Sciatic nerve (tissue), 2 donors: Measurements from ENCODE around the gene DPM3. TPM values are rescaled to one million over a fixed set of nuclear protein-coding genes. Genes with fewer than 3 reads are reported as not detected.

Experiments
- ATAC-seq: fragments of 200-7000 bp; cut with Tn5 transposase; one replicate; pipeline ENCODE4 v1.9.1; 2020; ENCODE audit warnings: mild to moderate bottlenecking, moderate library complexity
- DNase-seq: peaks from one replicate; pipeline ENCODE4 v3.0.0-alpha.2; 2020; ENCODE audit warnings: low spot score
- intact Hi-C: fragments of 100-400 bp; cut with DNase I; formaldehyde crosslinking; loops from one replicate; pipeline ENCODE4 v1.14.2; 2022
- total RNA-seq: library from RNA; stranded (reverse); fragmentation: NEBNext Ultra II Directional; extraction: Animal tissue kit (Norgen Biotek cat#: 25700); gene quantifications from one replicate; pipeline ENCODE4 v1.2.1, GENCODE V29; 2021
- donor health status: DM: no; HTN: no; CAD: no.
- donor health status: DM: no; HTN: no; CAD: no.

Gene DPM3
- total RNA-seq, 1 donor from 2014 or later, result 75.3 TPM

GRCh38 chr1:155113450-155113980 is 26.8 kb downstream of the DPM3 start:
- no peak for ATAC-seq
- intact Hi-C loops, result no loop called here

GRCh38 chr1:155110826-155111225 is 29.5 kb downstream of the DPM3 start:
- DNase-seq (no peak), ATAC-seq (no peak)
- intact Hi-C loops, result no loop called here

More at GRCh38 chr1:155113450-155113980, 26.8 kb downstream of the DPM3 start:
- DNase-seq, result no peak

DNA sequence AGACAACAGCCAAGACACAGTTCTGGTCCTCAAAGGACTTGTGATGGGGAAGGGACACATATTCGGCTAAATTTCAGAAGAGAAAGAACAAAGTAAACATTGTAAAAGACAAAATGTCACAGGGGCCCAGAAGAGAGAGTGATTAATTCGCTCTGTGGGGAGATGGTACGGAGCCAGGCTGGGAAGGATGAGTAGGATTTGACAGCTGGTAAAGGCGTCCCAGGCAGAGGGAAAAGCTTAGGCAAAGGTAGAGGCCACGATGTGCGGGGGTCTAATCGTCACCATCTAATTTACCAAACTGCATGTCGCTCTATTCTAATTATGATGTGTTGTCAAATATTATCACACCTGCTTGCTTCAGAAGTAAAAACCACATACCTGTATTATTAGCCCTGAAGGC is 29.9 kb downstream of the DPM3 start:
- DNase-seq, result no peak
- ATAC-seq, result no peak
- intact Hi-C loops, result no loop called here

DNA sequence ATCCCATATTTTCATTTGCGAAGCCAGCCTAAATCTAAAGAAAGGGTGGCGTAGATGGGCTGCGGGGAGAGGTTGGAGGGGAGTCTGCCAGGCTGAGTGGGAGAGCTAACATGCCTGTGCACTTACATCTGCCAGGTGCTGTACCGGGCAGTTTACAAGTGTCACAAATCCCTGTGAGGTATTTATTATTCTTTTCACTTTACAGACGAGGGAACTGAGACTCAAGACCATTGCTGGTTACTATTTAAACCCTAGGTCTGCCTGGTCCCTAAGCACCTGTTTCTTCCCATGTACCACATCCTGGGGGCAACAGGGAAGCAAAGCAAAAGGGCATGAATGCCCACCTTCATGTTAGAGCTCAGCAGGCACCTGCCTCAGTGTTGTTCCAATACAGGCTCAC is 32.0 kb downstream of the DPM3 start:
- DNase-seq (no peak), ATAC-seq (no peak)
- intact Hi-C loops, result no loop called here

GRCh38 chr1:155107309-155108264 is 32.7 kb downstream of the DPM3 start:
- DNase-seq (no peak), ATAC-seq (no peak)
- intact Hi-C loops, result no loop called here

- intact Hi-C loops, result no loop called here
- DNase-seq (no peak), ATAC-seq (no peak)
Measured at GRCh38 chr1:155106862-155107261, 33.5 kb downstream of the DPM3 start.

DNA sequence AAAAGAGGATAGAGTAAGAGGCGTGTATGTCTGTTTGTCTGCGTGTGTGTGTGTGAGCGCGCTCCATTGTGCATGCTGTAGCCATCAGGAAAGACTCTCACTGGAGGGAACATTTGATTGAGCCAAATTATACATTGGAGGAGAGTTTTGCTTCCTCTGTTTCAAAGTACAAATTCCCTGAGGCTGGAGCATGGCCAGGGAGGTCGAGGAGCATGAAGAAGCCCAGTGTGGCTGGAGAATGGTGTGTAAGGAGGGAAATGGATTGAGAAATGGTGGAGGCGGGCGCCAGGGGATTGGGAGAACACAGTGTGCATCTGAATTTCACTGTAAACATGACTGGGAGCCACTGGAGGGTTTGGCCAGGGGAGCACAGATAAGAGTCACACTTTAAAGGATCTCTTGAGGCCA is 34.7 kb downstream of the DPM3 start:
- DNase-seq, result no peak
- intact Hi-C loops, result no loop called here
- peak; percentile 85 for ATAC-seq

- intact Hi-C loops, result no loop called here
- no peak for DNase-seq
- no peak for ATAC-seq
Measured at GRCh38 chr1:155104605-155105534, 35.5 kb downstream of the DPM3 start.

GRCh38 chr1:155103325-155103724 is 37.0 kb downstream of the DPM3 start:
- intact Hi-C loops, result no loop called here
- DNase-seq, result no peak
- no peak for ATAC-seq

GRCh38 chr1:155099331-155099730 is 41.0 kb downstream of the DPM3 start:
- ATAC-seq, result no peak
- DNase-seq, result no peak
- intact Hi-C loops, result no loop called here

DNA sequence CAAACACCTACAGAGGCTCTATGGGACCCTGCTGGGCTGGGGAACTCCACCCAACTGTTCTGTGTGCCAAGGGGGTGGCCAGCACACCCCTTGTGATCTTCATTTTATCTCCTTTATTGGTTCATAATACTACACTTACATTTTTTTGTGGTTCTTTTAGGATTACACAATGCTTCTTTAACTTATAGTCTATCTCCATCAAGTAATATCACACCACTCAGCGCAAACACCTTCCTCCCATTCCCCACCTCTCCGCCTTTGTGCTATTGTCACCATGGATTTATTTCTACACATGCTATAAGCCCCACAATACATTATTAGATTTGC is 45.7 kb downstream of the DPM3 start:
- DNase-seq (no peak), ATAC-seq (no peak)
- intact Hi-C loops, result loop anchor here (5.0 kb wide), 1 partner anchor 73 kb away; no protein-coding TSS in a partner anchor

DNA sequence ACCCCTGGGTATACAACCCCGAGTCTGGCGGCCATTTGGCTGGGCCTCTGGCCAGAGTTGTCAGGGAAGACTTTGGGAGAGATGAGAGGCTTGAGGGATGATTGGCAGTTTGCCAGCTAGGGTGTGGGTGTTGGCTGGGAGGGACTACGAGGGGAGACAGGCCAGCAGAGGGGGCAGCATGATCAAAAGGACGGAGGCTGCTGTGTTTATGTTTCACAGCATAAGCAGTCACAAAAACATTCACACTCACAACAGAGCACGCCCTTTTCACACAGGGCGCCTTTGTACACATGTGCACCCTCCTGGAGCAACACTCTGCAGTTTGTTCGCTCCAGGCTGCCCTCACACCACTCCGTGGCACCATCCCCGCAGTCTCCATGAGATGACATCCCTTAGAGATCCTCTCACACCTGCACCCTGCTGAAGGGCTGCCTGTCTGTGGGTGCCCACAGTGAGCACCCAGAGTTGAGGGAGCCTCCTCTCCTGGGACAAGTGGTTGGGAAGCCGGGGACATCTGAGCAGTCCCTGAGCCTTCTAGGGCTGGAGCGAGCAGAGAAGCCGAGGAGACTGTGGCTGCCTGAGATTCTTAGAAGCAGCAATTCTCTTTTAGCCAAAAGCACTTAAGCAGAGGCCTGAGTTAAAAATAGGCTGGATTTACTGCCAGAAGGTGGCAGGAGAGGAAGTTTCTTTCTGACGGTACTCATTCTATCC is 46.3 kb downstream of the DPM3 start:
- DNase-seq, result no peak
- intact Hi-C loops, result loop anchor here (5.0 kb wide), 1 partner anchor 73 kb away; no protein-coding TSS in a partner anchor
- peak; percentile 70 for ATAC-seq

- ATAC-seq, result no peak
- no peak for DNase-seq
- intact Hi-C loops, result loop anchor here (5.0 kb wide), 1 partner anchor 75 kb away; no protein-coding TSS in a partner anchor
Measured at GRCh38 chr1:155092641-155093040, 47.7 kb downstream of the DPM3 start.

DNA sequence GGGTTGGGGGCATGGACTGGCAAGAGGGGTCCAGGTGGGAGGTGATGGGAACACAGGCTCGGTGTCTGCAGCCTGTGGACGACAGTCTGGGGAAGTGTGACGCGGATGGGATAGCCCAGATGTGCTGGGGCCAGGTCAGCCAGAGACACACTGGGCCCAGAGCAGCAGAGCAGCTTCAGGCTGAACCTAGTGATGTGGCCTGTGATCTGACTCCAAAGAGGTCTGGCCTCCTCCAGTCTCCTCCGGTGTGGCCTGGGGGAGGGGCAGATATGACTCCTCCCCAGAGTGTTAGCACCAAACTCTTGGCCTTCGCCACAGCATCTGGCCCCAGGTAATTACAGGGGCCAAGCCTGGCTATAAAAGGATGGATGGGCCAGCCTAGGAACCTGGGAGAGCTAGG is 48.2 kb downstream of the DPM3 start:
- DNase-seq, result no peak
- intact Hi-C loops, result loop anchor here (5.0 kb wide), 1 partner anchor 75 kb away; no protein-coding TSS in a partner anchor
- ATAC-seq, result no peak

DNA sequence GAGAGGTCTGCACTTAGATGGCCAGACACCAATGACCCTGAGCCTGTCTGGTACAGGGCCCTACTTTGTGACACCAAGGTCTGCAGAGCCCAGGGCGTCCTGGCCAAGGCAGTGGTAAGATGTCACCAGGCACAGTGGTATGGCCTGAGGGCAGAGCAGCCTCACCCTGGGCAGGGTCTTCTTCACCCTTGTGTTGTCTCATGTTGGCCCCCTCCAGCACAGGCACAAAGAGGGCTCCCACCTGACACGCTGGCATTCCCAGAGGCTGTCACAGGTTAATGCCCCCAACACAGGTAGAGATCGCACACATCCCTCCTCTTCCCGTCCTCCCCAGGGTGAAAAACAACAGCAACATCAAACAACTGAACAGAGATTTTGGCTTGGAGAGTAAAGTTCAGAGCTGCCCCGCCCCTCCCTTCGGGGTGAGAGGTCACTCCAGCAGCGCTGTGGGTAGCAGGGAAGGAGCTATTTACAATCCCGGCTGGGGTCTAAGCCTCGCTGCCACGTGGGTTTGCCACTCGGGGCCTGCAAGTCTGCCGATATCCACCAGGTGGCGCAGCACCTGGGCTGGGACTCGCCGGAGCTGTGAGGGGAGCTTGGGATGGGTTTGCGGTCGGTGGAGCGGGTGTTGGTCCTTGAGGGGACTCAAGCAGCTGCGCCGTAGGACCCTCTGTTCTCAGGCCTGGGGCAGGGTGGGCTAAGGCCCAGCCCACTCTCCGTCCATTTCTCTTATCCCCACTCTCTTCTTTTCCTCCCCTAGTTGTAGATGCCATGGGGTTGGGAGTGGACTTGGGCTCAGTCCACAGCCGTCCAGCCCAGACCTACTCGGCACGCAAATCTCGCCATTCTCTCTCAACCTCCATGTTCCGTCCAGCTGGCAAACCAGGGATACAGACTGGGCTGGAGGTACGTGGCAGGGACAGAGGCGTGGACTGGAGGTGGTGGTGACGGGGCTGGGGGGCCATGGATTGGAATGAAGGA is 49.0 kb downstream of the DPM3 start:
- intact Hi-C loops, result loop anchor here (5.0 kb wide), 1 partner anchor 76 kb away; no protein-coding TSS in a partner anchor
- peak; percentile 89 for DNase-seq

More for the DNA sequence above, 49.0 kb downstream of the DPM3 start:
- peak; percentile 57 for ATAC-seq
